DMS153 (cell line): Measurements from ENCODE around the gene NOCT.
"Not testable (repeated sequence)": the region's sequence is repeated elsewhere in the genome, so short reads cannot be mapped to it uniquely, and the experiment has no call there.

Source experiments
- DNase-seq: peaks from one replicate; lab custom pipeline; 2025; lab: John Stamatoyannopoulos, UW

Gene NOCT

GRCh38 chr4:139050446-139050845 lies 34.9 kb downstream of the NOCT start:
- DNase-seq, result no peak

DNA sequence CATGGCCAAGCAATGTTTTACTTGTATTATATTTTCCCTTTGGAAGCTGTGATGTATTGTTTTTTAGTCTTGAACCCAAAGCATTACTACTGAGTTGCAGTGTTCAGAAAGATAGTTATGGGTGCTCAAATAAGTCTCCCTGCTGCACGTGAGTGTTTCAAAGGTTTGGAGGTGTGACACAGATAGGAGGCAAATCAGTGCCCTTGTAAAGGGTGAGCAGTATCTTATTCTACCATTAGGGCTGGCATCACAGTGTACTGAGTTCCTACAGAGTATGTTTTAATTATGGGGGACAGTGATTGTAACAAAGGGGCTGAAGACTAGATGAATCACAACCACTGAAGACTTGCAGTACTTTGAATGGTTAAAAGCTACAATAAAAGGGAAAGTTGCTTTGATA lies 38.3 kb downstream of the NOCT start:
- no peak for DNase-seq

- no peak for DNase-seq
These were observed 39.4 kb downstream of the NOCT start for GRCh38 chr4:139054791-139055505.

GRCh38 chr4:139059026-139059425 lies 43.4 kb downstream of the NOCT start:
- DNase-seq, result not testable (repeated sequence)

DNA sequence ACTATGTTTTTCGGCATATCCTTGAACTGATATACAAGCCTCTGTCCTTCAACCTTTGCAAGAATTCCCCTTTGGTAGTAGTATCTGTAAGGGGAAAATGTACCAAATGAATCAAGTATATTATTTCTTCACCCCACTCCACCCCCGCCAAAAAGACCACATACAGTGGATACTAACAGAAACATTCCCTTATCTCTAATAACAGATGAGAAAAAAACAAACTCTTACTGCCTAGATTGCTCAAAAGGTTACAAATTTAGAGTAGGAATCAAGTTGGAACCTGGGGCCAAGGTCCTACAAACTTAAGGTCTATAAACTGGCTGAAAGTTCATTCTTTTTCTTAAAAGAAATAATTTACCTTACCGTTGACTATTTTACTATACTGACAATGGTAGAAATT lies 45.0 kb downstream of the NOCT start:
- no peak for DNase-seq

DNA sequence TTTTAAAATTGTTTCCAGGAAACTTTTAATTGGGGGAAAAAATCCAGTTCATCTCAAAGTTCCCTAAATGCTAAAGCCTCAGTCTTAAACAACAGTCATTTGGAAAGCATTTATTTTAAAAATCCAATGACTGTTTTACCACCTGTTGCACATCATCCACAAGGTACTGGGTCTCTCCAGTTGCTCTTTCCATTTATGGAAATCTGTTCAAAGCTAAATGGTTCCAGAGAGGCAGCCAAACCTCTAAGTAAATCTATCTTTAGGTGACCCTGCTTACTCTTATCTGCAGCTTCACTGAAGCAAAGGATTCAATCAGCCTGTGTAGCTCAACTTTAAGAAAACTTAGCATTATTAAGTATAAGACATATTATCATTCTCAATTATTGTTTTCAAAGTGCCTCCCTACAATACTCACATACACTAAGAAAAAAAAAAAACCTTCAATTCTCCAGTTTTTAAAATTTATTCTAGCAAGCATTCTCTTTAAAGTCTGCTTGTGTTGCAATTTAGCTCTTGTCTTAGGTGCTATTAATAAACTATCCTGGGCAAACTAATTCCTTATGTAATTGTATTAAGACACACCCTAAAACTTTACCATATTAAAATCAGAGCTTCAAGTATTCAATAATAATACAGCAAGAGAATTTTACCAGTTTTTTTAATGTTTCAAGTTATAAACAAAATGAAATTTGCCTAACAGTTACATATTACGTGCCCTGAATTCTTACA lies 60.6 kb downstream of the NOCT start:
- DNase-seq, result no peak

GRCh38 chr4:139077567-139078355 lies 62.2 kb downstream of the NOCT start:
- no peak for DNase-seq

DNA sequence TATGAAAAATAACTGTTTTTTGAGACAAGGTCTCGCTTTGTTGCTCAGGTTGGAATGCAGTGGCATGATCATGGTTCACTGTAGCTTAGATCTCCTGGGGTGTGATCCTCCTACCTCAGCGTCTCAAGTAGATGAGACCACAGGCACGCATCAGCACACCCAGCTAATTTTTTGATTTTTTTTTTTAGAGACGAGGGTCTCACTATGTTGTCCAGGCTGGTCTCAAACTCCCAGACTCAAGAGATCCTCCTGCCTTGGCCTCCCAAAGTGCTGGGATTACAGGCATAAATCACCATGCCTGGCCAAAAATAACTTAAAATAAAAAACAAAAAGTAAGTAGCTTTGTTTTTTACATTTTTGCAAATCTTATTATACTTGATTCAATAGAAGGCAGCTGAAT lies 63.3 kb downstream of the NOCT start:
- DNase-seq, result no peak

GRCh38 chr4:139082750-139083606 lies 67.4 kb downstream of the NOCT start:
- DNase-seq, result peak; percentile 99

DNA sequence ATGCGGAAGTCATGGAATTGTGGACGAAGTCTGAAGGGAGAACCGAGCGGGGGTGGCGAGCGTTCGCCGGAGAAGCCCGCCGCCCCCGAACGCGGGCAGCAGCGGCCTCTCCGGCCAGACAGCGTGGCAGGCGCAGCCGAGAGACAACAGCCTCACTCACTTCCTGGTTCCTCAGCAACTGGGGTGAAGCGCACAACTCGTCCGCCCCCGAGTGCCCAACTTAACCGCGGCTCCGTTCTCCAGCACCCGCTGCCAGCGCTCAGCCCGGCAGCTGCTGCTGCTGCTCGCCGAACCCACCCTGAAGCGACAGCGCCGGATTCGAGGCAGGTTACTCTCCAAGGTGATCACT lies 68.0 kb downstream of the NOCT start:
- peak; percentile 62 for DNase-seq

DNA sequence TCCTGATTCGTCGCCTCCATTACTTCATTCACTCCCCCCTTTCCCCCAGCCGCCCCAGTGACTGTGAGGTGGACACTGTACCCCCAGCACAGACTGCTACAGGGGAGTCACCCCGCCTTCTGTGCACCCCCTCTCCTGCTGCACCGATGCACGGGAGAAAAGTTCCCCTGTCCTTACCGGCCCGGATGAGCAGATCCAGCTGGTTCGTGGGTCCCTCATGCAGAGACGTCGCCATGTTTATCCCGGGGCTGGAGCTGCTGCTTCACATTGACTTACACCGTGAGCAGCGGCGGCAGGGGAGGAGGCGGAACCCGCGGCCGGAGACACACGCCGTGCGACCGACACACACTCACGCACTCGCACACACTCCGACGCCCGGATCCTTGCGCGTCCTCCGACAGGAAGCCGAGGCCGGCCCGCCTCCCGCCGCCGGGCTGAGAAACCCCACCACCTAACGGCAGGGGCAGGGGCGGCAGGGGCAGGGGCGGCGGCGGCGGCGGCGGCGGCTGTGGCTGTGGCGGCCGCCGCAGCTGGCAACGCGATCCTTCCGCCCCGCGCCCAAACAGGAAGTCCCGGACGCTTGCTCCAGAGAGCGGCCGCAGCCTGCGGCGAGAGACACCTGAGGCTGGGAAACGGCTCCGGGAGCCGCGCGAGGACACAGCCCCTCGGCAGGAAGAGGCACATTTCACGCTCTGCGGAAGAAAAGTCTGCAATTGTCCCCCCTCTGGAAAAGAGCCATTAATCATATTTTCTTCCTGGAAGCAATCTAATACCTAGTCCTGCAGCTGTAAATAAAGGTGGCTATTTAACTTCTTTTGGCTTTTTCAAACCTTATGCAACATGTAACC lies 68.6 kb downstream of the NOCT start:
- peak; percentile 90 for DNase-seq

DNA sequence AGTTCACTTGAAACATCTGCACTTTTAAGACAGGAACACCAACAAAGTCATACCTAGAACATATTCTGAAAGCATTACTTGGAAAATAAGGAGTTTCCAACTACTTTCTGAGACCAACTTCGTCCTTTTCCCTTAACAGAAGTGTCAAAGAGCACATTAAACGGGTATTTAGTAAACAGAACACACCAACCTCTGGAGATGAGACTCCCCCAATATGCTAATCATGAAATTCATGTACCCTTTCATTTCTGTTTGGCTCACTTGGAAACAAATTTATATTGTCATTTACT lies 69.2 kb downstream of the NOCT start:
- no peak for DNase-seq

DNA sequence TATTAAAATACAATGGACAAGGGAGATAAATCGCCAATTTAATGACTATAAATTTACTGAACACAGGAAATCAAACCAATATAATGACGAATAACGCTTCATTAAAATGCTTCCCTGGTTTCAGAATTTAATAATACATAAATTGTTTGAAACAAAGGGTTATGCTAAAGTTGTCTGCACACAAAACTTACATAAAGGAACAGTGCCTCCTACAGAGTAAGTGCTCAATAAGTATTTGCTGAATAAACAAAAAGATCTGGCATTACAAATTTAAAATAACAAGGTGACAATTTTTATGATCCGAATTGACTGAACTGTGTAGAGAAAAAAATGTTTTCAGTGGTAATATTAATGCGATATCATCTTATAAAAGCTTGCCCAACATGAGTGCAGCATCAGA lies 69.6 kb downstream of the NOCT start:
- no peak for DNase-seq

DNA sequence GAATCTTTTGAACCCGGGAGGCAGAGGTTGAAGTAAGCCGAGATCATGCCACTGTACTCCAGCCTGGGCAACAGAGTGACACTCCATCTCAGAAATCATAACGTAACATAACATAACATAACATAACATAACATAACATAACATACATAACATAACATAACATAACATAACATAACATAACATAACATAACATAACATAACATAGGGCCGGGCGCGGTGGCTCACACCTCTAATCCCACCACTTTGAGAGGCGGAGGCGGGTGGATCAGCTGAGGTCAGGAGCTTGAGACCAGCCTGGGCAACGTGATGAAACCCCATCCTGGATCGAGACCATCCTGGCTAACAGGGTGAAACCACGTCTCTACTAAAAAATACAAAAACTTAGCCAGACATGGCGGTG lies 76.7 kb downstream of the NOCT start:
- no peak for DNase-seq
